ENCODE measurements around the gene DCXR.

Gene DCXR

GRCh38 chr17:81999587-81999975 is 37.9 kb downstream of the DCXR start:
- DNase-seq, result no peak

- no peak for DNase-seq
These were observed 38.6 kb downstream of the DCXR start for GRCh38 chr17:81998691-81999438.

- no peak for DNase-seq
These were observed 39.3 kb downstream of the DCXR start for GRCh38 chr17:81998212-81998611.

GRCh38 chr17:81996757-81997441 is 40.6 kb downstream of the DCXR start:
- no peak for DNase-seq

GRCh38 chr17:81996232-81996756 is 41.2 kb downstream of the DCXR start:
- DNase-seq, result peak; percentile 12

- peak; percentile 3 for DNase-seq
These were observed 41.9 kb downstream of the DCXR start for GRCh38 chr17:81995463-81996231.

GRCh38 chr17:81994593-81995462 is 42.7 kb downstream of the DCXR start:
- peak; percentile 43 for DNase-seq

- peak; percentile 59 for DNase-seq
These were observed 43.5 kb downstream of the DCXR start for GRCh38 chr17:81993729-81994592.

GRCh38 chr17:81992306-81993102 is 45.0 kb downstream of the DCXR start:
- peak; percentile 74 for DNase-seq

- peak; percentile 78 for DNase-seq
These were observed 45.7 kb downstream of the DCXR start for GRCh38 chr17:81991684-81992305.

GRCh38 chr17:81990836-81991683 is 46.4 kb downstream of the DCXR start:
- no peak for DNase-seq

GRCh38 chr17:81987161-81987770 is 50.2 kb downstream of the DCXR start:
- no peak for DNase-seq

GRCh38 chr17:81986606-81987005 is 50.9 kb downstream of the DCXR start:
- no peak for DNase-seq
